ENCODE measurements around the gene CCDC57.

CCDC57 gene

DNA sequence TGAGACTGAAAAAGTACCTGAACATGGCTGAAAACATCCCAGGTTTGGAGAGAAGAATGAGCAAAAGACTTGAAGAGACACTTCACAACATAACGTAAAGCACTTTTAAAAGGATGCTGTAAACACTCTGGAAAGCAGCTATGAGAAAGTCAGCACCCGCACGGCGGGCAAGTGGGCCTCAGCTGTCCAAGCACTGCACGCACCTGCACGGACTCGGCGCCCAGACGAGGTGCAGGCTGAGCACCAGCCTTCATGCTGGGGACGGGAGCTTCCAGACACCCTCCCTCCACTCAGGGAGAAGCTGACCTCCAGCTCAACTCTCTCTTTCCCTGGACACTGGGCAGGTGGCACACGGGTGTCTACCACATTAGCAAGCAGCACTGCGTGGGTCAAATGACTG is 13.1 kb downstream of the CCDC57 start:
- no peaks in the 10 kb centered on the region for H3K36me3 ChIP-seq (ENCODE audit: low read length)
- H3F3A ChIP-seq (ENCODE audit: insufficient read depth) = no peaks in the 10 kb centered on the region
- no peaks in the 10 kb centered on the region for H3K27me3 ChIP-seq (ENCODE audit: low read length)
- no peaks in the 10 kb centered on the region for H4K20me1 ChIP-seq (ENCODE audit: low read depth, low read length)
- H3K4me3 ChIP-seq (ENCODE audit: insufficient read depth, low read length, poor library complexity, severe bottlenecking) = no peak overlapping the region
- no peaks in the 10 kb centered on the region for H3K9me2 ChIP-seq (replicated peaks; ENCODE audit: insufficient read depth, low read length)
- H2AFZ ChIP-seq (ENCODE audit: low read depth, low read length, severe bottlenecking) = no peak overlapping the region
- no peaks in the 10 kb centered on the region for H3K79me2 ChIP-seq (ENCODE audit: insufficient read depth, low read length)
- no peak for TF ChIP-seq EZH2phosphoT487 (conservative IDR thresholded peaks at IDR 0.05; ENCODE audit: low read length)
- TF ChIP-seq CTCF (IDR thresholded peaks at IDR 0.05; ENCODE audit: insufficient read depth, low read length, poor library complexity, severe bottlenecking) = no peak
- no peak overlapping the region for H3K9ac ChIP-seq (ENCODE audit: low read length)
- no peaks in the 10 kb centered on the region for H3K9me3 ChIP-seq (ENCODE audit: insufficient read depth, low read length)
- H3K27ac ChIP-seq (ENCODE audit: low read depth, low read length) = no peak overlapping the region
- H3K4me2 ChIP-seq (ENCODE audit: low read depth, low read length, poor library complexity, severe bottlenecking) = no peak overlapping the region

GRCh38 chr17:82198092-82198491 is 14.6 kb downstream of the CCDC57 start:
- H3K9ac ChIP-seq (ENCODE audit: low read length) = no peak overlapping the region
- H3K36me3 ChIP-seq (ENCODE audit: low read length) = no peaks in the 10 kb centered on the region
- H3K27ac ChIP-seq (ENCODE audit: low read depth, low read length) = no peak overlapping the region
- H3K27me3 ChIP-seq (ENCODE audit: low read length) = no peaks in the 10 kb centered on the region
- no peaks in the 10 kb centered on the region for H3K9me3 ChIP-seq (ENCODE audit: insufficient read depth, low read length)
- no peaks in the 10 kb centered on the region for H4K20me1 ChIP-seq (ENCODE audit: low read depth, low read length)
- H2AFZ ChIP-seq (ENCODE audit: low read depth, low read length, severe bottlenecking) = no peak overlapping the region
- H3F3A ChIP-seq (ENCODE audit: insufficient read depth) = no peaks in the 10 kb centered on the region
- no peaks in the 10 kb centered on the region for H3K79me2 ChIP-seq (ENCODE audit: insufficient read depth, low read length)
- no peak overlapping the region for H3K4me2 ChIP-seq (ENCODE audit: low read depth, low read length, poor library complexity, severe bottlenecking)
- TF ChIP-seq CTCF (IDR thresholded peaks at IDR 0.05; ENCODE audit: insufficient read depth, low read length, poor library complexity, severe bottlenecking) = no peak
- TF ChIP-seq EZH2phosphoT487 (conservative IDR thresholded peaks at IDR 0.05; ENCODE audit: low read length) = no peak
- H3K4me3 ChIP-seq (ENCODE audit: insufficient read depth, low read length, poor library complexity, severe bottlenecking) = no peak overlapping the region
- no peaks in the 10 kb centered on the region for H3K9me2 ChIP-seq (replicated peaks; ENCODE audit: insufficient read depth, low read length)

GRCh38 chr17:82195675-82196672 is 16.7 kb downstream of the CCDC57 start:
- no peaks in the 10 kb centered on the region for H3K9me2 ChIP-seq (replicated peaks; ENCODE audit: insufficient read depth, low read length)
- no peaks in the 10 kb centered on the region for H3K27me3 ChIP-seq (ENCODE audit: low read length)
- no peaks in the 10 kb centered on the region for H3K9me3 ChIP-seq (ENCODE audit: insufficient read depth, low read length)
- TF ChIP-seq EZH2phosphoT487 (conservative IDR thresholded peaks at IDR 0.05; ENCODE audit: low read length) (no peak), CTCF (IDR thresholded peaks at IDR 0.05; ENCODE audit: insufficient read depth, low read length, poor library complexity, severe bottlenecking) (no peak)
- H3K79me2 ChIP-seq (ENCODE audit: insufficient read depth, low read length) = no peaks in the 10 kb centered on the region
- no peak overlapping the region for H3K9ac ChIP-seq (ENCODE audit: low read length)
- no peak overlapping the region for H3K4me3 ChIP-seq (ENCODE audit: insufficient read depth, low read length, poor library complexity, severe bottlenecking)
- no peaks in the 10 kb centered on the region for H3K36me3 ChIP-seq (ENCODE audit: low read length)
- H3K27ac ChIP-seq (ENCODE audit: low read depth, low read length) = no peak overlapping the region
- H3K4me2 ChIP-seq (ENCODE audit: low read depth, low read length, poor library complexity, severe bottlenecking) = no peak overlapping the region
- no peaks in the 10 kb centered on the region for H4K20me1 ChIP-seq (ENCODE audit: low read depth, low read length)
- no peaks in the 10 kb centered on the region for H3F3A ChIP-seq (ENCODE audit: insufficient read depth)
- no peak overlapping the region for H2AFZ ChIP-seq (ENCODE audit: low read depth, low read length, severe bottlenecking)

Measured in SU-DHL-6 (cell line).